HG02870 (cell line): ENCODE results near the gene RASA1.

Experiments
- ATAC-seq: cut with Tn5 transposase; IDR thresholded peaks from one replicate; pipeline ENCODE4 v1.9.1; 2021; ENCODE audit warnings: mild to moderate bottlenecking, moderate library complexity; ENCODE audit not compliant: unreplicated experiment

The RASA1 gene

DNA sequence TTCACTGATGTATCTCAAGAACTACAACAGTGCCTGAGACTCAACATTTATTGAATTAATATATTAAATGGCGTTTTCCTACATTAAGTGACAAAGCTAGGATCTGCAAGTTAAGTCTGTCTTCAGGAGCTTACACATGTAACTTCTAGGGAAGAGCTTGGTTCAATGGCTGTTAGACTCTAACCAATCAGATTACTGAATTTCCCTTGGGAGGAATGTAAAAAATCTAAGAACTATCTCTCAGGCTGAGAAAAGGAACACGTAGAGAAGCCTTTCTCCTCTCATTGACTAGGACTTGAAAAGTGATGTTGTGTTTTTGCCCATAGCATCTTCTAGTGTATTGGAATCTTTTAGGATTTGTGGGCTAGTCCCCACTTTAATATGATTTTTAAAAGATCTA is 91.4 kb downstream of the RASA1 start:
- no peak for ATAC-seq

- no peak for ATAC-seq
Measured at GRCh38 chr5:87360132-87360531, 92.4 kb downstream of the RASA1 start.

DNA sequence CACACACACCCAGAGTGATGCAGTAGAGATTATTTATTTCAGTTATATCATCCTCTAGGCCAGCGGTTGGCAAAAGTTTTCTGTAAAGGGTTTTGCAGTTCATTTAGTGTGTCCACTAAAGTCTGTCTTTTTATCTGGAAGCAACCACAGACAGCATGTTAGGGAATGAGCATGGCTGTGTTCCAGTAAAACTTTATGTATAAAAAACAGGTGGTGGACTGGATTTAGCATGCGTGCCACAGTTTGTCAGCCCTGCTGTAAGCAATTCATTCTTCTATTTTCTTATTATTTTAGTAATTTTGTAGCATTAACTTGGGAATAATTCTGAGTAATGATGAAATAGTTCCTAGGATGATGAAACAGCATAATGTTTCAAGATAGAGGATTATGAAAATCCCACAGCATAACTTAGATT is 93.4 kb downstream of the RASA1 start:
- ATAC-seq = no peak

DNA sequence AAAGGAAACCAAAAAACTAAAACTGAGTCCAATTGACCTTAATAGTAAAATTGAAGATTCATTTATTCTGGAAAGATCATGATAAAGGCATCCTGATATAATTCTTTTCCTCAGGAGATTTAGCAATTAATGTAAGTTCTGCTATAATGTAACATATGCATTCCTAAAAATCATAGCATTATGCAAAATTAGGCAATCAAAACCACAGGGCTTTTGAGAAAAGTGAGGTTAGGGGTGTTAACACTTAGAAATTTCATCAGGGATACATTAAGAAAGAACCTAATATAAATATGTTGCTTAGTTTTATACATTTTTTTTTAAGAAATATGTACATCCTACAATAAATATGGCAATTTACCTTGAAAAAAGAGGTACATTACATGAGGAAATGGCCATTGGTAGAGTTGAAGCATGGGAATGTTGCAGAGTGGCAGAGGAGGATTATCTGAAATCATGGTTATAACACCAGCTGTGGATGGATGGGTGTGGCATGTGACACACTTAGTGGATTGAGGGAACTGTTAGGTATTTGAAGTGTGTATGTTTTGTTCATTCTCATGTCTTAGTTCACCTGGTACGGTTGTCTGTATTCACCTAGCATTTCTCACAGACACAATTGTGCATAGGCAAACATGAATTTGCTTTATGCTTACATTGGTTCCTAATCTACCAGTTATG is 94.0 kb downstream of the RASA1 start:
- ATAC-seq = no peak

- ATAC-seq = no peak
Measured at GRCh38 chr5:87367243-87367642, 99.6 kb downstream of the RASA1 start.

- ATAC-seq = no peak
Measured at GRCh38 chr5:87368601-87369000, 100.9 kb downstream of the RASA1 start.

GRCh38 chr5:87369431-87369830 is 101.7 kb downstream of the RASA1 start:
- no peak for ATAC-seq

DNA sequence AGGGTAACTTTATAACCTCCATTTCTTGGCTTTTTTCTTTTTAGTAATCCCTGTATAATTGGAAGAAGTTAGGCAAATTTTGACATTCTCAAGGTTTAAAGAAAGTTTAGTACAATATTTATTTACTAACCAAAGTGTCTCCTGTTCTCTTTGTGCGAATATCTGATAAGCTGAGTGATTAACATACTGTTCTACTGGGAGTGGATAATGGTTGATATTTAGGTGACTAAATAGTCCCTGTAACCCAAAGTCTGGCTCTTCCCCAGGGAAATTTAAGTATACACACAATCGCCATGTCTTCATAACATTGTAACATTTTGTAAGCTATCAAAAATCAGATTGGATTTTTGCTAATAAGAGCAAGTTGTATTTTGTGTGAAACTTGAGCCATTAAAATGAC is 105.0 kb downstream of the RASA1 start:
- ATAC-seq = no peak

GRCh38 chr5:87382224-87382623 is 114.5 kb downstream of the RASA1 start:
- no peak for ATAC-seq

GRCh38 chr5:87383216-87383615 is 115.5 kb downstream of the RASA1 start:
- no peak for ATAC-seq

DNA sequence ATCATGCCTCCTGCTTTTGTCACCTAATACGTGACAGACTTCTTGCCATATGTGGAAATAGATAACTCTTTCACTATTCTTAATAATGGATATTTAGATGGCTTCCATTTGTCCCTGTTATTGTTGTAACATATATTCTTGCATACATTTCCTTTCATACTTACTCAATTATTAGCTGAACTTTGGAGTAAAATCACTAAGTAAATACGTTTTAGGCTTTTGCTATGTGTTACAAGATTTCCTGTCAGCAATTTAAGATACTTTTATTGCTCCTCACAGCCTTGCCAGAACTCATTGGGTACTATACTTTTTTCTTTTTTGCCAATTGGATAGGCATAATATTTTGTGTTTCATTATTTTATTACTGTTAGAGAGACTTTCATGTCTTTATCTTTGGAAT is 118.1 kb downstream of the RASA1 start:
- no peak for ATAC-seq

GRCh38 chr5:87388129-87388528 is 120.4 kb downstream of the RASA1 start:
- no peak for ATAC-seq

- peak; percentile 12 for ATAC-seq
Measured at GRCh38 chr5:87389296-87390034, 121.8 kb downstream of the RASA1 start.

DNA sequence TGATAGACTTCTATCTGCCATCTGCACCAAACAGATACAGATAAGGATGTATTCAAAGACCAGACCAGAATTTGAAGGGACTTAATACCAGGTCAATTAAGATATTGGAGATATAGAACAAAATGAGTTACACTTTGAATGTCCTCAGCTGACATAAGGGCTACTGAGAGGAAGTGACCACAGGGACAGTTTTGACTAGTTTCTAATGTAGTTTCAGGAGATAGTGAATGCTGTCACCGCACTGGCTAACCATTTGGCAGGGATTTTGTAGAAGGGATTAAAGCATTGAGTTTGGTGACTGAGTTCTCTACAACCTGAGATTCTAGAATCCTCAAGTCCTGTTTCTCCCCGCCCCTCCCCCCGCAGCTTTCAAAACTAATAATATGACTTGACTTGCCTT is 122.4 kb downstream of the RASA1 start:
- peak; percentile 68 for ATAC-seq

DNA sequence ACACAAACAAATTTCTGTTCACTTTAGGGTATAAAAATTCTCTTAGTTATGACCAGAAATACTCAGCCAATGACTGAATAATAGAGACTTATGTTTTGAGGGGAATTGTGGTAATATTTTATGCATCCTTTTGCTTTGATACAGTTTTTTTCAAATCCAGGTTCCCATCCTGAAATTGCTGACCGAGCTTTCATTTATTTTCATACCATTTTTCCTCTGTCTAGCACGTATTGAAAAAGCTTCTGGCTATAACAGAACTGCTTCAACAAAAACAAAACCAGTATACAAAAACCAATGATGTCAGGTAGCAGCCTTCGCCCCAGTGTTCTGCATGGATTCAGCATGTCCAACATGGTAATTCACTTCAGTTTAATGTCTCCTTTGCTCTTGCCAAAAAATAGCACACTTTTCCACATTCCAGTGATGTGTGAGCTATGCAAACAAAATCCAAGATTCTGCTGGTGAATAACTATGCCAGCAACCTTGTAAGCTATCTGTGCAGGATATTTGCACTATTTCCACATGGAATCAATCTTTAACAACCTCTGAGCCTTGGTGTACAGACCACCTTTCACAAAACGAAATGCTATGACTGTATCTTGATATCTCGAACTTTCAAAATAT is 123.0 kb downstream of the RASA1 start:
- ATAC-seq = no peak

DNA sequence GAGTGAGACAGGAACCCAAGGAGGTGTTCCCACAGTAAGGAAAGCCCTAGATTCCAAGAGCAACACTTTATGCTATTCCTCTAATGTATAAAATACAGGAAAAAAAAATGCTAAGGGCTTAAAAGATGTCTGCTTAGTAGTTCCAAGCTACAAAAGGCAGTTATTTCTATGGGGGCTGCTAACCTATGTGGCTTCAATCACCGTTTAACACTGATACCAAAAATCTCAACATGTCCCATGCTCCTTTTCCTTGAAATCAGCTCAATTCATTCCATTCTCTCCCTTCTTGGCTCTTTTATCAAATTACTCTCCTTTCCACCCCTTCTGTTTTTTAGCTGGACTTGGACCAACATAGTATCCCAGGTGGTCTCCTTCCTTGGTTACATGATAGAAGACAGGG is 124.5 kb downstream of the RASA1 start:
- ATAC-seq = no peak

- ATAC-seq = no peak
Measured at GRCh38 chr5:87392801-87393200, 125.1 kb downstream of the RASA1 start.

DNA sequence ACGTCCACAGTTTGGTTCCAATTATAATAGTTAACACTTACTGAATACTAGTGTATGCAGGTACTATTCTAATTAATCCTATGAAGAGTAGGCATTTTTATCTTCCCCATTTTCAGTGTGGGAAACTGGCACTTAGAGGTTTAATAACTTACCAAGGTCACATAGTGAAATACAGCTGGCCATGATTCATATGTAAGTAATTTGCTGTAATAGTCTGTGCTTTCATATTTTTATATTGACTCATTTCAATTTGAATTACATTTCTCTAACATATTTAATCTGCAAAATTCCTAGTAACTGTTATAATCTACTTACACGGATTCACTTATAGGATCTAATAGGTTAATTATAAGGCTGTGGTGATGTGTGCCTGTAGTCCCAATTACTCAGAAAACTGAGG is 125.6 kb downstream of the RASA1 start:
- ATAC-seq = no peak

GRCh38 chr5:87394411-87395165 is 126.9 kb downstream of the RASA1 start:
- ATAC-seq = no peak

GRCh38 chr5:87398981-87399614 is 131.4 kb downstream of the RASA1 start:
- ATAC-seq = no peak

- no peak for ATAC-seq
Measured at GRCh38 chr5:87399720-87400119, 132.0 kb downstream of the RASA1 start.
